DND-41 (cell line): ENCODE results near the gene LRP5.

ENCODE experiments used
- EZH2 ChIP-seq: IDR thresholded peaks from 3 replicates; pipeline ENCODE4 v1.6.1; 2012; ENCODE audit warnings: borderline replicate concordance, low read depth, mild to moderate bottlenecking, moderate library complexity, low read length, inconsistent platforms; ENCODE audit not compliant: severe bottlenecking
- TF ChIP-seq, protein P1 (sequence below): IDR thresholded peaks from 2 replicates; pipeline ENCODE4 v1.5.1; 2012; ENCODE audit warnings: borderline replicate concordance, low read length, moderate library complexity, mild to moderate bottlenecking; ENCODE audit not compliant: poor library complexity, severe bottlenecking; ENCODE audit errors: extremely low read depth

DNA sequence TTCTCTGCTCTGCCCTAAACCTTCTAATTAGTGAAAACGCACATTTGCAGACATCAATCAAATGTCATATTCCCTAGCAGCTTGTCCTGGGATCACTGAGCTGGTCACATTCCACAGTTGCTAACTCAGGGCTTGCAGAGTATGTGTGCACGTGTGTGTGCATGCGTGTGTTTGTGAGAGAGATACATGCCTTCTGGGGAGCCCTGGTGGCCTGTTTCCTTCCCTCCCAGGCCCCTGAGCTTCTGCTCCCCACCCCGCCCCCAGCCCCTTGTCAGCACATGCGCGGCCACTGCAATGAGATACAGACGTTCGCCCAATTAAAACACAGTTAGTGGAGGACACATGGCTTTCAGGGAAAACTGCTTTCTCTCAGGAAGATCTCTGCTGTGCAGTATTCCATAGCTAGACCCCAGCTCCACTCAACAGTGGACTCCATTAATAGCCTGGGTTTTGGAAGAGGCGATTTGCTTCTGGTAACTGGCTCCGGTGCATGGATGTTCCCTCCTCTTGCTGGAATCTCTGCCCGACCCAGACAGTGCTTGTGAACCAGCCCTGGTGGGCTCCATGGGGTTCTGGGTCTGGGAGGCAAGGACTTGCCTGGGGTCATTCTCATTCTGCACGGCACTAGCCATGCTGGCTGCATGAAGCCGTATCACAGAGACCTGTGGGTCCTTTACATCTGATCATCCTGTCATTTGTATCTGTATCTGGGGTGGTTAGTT, 17.7 kb downstream of the LRP5 start:
- TF ChIP-seq, protein P1, sequence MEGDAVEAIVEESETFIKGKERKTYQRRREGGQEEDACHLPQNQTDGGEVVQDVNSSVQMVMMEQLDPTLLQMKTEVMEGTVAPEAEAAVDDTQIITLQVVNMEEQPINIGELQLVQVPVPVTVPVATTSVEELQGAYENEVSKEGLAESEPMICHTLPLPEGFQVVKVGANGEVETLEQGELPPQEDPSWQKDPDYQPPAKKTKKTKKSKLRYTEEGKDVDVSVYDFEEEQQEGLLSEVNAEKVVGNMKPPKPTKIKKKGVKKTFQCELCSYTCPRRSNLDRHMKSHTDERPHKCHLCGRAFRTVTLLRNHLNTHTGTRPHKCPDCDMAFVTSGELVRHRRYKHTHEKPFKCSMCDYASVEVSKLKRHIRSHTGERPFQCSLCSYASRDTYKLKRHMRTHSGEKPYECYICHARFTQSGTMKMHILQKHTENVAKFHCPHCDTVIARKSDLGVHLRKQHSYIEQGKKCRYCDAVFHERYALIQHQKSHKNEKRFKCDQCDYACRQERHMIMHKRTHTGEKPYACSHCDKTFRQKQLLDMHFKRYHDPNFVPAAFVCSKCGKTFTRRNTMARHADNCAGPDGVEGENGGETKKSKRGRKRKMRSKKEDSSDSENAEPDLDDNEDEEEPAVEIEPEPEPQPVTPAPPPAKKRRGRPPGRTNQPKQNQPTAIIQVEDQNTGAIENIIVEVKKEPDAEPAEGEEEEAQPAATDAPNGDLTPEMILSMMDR: no peak
- TF ChIP-seq EZH2: no peak
